NK-92 (cell line): Measurements from ENCODE around the gene SPNS2.

Source experiments
- DNase-seq: peaks from one replicate; lab custom pipeline; 2025; ENCODE audit not compliant: unreplicated experiment; lab: John Stamatoyannopoulos, UW

The SPNS2 gene

DNA sequence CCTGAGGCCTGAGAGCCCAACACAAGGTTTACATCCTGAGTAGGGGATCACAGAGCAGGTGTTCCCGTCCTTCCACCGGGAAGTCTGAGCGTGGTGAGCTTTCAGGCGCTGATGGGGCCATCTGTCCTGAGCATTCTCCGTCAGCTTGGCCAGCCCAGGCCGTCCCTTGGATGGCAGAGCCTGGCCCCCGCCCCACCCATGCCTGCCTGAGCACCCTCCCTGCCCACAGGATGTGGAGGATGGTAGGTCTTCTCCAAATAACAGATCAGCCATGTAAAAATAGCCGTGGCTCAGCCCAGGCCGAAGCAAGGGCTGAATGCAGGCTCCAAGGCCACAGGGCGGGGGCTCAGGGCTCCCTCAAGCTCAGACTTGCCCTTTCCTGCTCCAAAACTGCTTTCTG is 20.2 kb downstream of the SPNS2 start:
- DNase-seq: no peak

DNA sequence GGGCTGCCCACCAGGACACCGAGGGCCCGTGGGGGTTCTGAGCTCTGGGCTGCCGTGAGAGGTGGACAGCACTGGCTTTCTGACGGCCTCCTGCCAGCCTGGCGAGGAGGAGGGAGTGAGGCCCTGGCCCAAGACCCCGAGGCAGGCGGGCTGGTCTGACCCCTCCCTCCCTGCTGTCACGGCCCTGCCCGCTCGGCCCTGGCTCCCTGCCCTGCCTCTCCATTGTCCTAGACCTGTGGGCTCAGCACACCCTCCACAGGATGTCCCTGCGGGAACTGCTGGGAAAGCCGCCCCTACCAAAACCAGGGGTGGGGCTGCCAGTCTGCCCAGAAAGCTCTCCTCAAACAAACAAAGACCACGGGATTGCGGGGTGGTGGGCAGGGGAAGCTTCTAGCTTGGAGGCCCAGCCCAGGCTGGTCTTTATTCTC is 20.7 kb downstream of the SPNS2 start:
- DNase-seq: no peak

DNA sequence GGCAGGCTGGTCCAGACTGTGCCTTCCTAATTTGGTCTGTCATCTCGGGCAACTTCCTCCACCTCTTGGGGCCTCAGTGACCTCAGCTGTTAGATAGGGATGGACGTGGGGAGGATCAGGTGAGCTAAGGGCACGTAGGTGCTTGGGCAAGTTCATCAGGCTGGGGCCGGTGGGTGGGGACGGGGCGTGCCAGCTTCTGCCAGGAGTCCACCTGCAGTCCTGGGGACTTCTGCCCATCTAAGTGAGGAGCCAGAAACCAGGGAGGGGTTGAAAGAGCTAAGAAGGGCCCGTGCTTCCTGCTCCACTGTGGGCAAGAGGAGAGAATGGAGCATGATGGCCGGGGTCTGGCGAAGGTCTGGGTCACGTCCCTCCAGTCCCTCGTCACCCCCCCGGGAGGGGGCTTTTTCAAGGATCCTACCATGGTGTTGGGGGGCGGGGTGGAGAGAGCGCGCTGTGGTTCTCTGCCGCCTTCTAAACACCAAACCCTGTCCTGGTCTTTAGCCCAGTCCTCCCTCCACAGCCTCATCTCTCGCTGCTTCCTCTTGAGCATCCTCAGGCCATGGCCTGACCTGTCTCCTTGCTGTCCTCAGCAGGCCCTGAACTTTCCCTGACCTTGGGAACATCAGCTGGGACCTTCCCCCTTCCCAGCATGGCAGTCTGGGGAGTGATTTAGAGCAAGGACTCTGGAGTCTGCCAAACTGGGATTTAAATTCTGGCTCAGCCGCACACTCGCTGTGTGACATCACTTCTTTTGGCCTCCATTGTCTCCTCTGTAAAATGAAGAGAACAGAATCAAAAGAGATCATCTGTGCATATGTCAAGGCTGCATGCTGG is 21.6 kb downstream of the SPNS2 start:
- no peak for DNase-seq

DNA sequence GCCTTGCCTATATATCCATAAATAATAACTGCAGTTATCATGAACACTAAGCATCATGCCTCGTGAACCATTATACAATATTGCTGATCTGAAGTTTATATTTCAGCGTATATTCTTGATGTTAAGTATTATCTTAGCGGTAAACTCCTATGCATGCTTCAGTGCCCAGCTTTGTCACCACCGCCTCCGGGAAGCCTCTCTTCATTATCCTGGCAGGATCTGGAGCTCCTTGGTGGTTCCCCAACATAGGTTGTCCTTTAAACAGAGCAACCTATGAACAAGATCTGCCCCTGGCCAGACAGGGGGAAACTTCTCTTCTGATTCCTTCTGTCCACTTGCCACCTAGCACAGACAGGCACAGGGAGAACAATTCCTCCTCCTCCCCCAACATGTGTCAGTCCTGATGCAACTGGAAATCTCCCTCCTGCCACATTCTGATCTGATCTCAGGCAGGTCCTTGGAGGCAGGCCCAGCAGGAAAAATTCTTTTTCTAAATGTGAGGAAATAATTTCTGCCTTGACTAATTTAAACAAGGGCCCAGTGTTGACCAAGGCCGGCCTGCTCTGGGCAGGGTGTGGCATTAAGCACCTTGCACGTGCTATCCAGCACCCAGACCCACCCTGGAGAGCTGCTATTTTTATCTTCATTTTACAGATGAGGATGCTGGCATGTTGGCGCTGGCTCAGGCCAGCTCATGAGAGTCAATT is 22.4 kb downstream of the SPNS2 start:
- no peak for DNase-seq

DNA sequence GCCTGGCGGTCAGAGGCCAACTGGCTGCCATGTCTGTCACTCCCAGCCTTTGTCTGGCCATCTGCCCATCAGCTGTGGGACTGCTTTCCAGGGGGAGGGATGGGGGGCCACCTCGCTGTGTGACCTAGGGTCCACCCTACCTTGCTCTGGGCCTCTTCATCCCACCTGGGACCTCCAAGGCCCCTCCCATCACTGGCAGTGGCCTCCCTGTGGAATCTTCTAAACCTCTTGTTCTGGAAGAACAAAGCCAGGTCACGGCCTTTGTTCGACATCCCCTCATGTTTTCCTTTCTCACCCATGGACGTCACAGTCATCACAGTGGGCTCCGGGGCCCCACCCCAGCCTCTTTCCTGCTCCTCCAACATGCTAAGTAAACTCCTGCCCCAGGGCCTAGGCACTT is 24.0 kb downstream of the SPNS2 start:
- DNase-seq: no peak

DNA sequence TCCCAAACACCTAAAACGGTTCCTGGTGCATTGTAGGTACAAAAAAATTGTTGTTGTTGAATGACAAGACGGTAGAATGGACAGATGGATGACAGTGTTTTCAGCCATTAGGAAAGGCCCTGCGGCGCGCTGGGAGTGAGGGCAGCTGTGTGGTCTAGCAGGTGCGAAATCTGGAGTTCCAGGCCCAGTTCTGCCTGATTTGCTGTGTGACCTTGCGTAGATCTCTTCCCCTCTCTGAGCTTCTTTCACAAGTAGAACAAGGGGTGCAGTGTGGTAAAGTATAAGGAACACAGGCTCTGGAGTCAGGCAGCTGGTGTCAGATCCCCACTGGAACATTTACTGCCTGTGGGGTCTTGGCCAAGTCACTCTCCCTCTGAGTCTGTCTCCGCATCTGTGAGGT is 25.3 kb downstream of the SPNS2 start:
- no peak for DNase-seq

DNA sequence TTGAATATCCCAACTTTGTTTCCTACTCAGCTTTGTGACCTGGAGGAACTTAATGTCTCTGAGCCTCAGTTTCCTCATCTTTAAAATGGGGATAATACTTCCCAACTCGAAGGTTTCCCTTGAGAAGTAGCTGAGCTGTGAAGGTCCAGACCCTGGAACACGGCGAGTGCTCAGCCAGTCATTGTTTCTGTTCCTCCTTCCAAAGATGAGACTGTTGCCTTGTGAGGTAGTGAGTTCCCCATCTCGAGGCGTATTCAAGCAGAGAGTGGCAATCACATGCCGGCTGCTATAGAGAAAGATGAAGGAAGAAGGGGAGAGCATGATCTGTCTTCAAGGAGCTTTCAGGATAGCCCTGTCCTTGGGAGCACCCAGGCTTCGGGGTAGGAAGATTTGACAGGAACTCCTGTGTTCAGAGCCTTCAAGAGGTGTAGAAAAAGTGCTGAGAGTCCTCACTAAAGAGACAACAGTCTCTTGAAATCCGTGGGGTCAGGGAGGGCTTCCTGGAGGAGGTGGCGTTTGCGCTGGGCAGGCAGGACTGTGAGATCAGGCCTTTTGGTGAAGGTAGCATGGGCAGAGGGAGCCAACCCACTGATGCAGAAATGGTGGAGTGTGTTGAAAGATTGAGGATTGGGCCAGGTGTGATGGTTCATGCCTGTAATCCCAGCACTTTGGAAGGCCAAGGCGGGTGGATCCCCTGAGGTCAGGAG is 27.2 kb downstream of the SPNS2 start:
- no peak for DNase-seq

DNA sequence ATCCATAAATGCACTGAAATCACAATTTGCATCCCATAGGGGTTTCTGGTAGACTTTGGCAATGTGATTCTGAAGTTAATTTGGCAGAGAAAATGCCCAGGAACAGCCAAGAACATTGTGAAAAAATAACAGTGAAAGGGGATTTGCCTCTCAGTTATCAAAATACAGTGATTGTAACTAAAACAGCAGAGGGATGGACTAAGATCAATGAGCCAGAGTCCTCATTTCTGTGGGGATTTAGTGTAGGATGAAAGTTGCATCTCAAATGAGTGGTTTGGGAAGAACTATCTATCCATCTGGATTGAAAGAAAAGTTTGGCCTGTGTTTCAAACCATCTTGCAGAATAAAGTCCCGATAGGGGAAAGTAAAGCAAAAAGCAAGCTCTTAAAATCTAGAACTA is 28.5 kb downstream of the SPNS2 start:
- no peak for DNase-seq

DNA sequence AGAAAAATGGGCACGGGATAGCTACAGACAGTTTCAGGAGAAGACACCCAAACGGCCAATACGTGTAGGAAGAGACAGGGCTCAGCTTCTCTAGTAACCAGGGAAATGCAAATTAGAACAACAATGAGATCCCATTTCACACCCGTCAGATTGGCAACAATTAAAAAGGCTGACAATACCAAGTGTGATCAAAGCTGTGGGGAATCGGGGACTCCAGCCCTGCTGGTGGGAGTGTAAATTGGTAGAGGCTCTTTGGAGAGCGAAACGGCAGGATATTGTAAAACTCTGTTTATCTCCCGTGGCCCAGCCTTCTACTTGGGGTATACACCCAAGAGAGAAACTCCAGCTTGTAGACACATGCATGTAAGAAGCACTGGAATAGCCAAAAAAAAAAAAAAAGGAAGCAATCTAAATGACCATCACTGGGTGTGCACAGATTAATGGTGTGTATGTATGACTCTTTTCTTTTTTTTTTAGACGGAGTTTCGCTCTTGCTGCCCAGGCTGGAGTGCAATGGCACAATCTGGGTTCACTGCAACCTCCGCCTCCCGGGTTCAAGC is 29.0 kb downstream of the SPNS2 start:
- no peak for DNase-seq

DNA sequence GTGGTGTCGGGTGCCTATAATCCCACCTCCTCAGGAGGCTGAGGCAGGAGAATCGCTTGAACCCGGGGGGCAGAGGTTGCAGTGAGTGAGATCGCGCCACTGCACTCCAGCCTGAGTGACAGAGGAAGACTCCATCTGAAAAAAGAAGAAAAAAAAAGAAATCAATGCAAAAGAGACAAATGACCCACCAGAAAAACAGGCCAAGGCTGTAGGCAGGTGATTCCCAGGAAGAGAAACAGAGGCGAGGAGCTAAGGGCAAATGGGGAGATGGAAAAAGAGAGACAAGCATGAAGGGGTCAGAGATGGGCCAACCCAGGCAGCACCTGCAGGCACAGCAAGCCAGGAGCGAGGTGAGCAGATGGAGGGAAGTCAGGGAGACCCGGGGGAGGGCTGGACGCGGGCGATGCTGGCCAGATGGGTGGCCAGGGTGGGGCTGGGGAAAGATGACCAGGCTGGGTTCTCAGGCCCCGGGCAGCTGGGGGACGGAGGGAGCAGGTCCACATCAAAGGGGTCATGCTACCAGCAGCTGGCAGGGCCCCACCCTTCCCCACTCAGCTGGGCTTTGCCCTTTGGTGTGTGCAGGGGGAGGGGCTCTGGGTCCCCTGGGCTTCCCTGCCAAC is 31.0 kb downstream of the SPNS2 start:
- no peak for DNase-seq

DNA sequence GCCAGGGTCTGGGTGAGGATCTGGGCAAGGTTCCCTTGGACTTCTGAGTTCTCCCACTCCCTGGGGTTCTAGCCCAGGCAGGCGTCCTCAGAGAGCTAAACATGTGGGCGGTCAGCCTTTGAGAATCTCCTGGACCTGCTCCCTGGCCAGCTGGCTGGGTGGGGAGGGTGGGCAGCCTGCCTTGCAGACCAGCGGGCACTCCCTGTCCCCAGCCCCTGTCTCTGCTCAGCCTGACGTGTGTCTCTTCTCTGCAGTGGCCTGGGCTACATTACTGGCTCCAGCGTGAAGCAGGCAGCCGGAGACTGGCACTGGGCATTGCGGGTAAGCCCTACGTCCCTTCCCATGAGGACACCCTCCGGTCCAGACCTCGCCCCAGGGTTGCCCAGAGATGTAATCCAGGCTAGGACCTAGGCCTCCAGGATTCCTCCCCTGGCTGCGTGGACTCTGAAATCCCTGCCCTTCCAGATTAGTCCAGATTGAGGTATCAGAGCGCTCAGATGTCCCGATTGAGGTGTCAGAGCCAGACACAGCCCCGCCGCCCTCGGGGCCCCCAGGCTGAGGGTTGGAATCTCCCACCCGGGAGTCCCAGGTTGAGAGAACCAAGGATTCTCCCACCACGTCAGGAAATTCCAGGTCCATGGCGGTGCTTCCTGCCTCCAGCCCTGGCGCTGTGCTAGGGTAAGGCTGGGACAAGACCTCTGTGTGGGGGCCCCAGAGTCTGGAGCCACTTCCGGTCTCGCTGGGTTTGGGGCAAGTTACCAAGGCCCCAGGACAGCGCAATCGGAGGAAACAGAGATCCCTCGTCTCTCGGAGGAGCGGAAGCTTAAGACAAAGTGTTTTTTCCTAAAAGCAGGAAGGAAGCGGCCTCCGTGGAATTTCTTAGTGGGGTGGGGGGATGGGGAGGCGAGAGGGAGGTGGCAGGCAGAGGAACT is 32.4 kb downstream of the SPNS2 start:
- no peak for DNase-seq

DNA sequence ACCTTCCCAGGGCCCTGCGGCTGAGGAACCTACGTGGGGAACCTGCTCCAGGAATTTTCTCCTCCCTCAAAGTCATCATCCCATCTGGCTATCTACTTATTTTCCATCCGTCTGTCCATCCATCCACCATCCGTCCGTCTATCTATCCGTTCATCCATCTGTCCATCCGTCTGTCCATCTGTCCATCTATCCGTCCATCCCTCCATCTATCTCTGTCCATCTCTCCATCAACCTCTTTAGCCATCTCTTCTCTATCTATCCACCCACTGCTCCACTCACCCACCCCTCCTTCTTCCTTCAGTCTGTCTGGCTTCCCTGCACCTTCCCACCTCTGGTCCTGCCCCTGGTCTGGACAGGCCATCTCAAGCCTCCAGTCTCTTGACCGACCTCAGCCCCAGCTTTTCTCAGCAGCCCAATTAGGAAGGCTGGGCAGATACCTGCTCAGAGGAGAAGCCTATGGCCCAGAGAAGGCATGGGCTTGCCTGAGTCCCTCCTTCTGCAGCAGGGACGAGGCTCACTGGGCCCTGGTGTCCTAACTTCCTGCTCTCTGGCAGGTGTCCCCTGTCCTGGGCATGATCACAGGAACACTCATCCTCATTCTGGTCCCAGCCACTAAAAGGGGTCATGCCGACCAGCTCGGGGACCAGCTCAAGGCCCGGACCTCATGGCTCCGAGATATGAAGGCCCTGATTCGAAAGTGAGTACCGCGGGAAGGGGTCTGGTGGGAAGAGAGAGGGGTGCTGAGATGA is 33.5 kb downstream of the SPNS2 start:
- DNase-seq: no peak

DNA sequence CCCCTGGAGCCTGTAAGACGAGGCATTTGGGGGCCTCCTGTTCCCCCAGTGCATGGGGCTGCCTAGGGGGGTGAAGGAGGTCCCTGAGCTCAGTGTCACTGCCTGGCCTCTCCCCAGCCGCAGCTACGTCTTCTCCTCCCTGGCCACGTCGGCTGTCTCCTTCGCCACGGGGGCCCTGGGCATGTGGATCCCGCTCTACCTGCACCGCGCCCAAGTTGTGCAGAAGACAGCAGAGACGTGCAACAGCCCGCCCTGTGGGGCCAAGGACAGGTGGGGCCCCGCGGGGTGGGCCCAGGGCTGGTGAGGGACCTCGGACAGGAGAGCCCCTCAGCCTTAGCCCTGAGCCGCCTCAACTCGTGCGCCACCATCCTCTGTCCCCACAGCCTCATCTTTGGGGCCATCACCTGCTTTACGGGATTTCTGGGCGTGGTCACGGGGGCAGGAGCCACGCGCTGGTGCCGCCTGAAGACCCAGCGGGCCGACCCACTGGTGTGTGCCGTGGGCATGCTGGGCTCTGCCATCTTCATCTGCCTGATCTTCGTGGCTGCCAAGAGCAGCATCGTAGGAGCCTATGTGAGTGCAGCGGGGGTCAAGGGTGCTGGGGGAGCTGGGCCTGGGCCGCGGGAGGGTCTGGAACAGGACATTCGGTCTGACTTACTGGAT is 34.3 kb downstream of the SPNS2 start:
- DNase-seq: no peak

DNA sequence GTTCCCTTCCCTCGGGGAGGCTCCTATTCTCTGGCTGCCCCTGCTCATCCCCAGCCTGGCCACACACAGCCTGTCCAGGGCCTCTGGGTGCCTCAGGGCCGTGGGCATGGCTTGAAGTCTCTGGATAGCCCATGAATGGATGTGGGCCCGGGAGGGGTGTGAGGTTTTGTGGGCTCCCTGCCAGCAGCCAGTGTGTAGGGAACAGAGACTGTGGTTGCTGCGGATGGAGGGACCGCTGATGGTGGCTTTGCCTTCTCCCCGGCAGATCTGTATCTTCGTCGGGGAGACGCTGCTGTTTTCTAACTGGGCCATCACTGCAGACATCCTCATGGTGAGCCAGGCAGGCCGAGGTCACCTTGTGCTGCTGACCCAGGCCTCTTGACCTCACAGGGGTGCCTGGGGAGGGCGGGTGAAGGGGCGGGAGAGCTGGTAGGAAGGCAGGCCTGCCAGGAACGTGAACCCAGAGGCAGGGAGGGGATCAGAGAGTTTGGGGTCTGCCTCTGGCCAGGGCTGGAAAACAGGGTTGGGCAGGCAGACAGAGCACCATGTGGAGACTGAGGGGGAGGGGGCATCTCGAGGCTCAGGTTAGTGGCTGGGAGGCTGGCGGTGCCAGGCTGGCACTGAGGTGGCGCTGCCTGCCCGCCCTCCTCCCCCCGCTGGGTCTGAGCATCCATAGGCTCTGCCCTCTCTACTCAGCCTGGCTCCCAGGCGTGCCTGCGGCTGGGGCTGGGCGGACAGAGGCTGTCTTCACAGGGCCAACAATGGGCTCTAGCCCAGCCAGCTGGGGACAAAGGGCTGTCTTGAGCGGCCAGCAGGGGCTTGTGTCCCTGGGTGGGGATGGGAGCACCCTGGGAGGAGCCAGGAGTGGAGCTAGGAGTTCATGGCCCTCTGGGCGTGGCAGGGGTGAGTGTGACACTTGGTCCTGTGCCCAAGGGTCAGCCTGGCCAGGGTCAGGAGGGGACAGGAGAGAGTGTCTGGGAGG is 35.1 kb downstream of the SPNS2 start:
- no peak for DNase-seq

DNA sequence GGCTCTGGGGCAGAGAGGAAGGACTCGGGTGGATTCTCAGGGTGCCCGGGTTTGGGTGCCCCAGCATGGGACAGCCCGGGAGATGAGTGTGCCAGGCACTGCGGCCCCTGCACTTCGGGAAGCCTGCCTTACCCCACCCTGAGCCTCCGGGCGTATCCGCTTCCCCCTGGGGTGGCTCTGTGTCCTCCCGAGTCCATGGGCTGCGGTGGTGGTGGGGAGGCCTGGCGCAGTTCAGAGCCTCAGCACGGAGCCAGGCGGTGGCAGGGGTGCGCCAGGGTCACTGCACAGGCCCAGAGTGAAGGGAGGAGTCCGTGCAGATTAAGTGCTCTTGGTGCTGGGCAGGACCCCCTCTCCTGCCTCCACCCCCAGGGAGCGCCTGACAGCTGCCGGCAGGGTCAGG is 35.8 kb downstream of the SPNS2 start:
- no peak for DNase-seq

DNA sequence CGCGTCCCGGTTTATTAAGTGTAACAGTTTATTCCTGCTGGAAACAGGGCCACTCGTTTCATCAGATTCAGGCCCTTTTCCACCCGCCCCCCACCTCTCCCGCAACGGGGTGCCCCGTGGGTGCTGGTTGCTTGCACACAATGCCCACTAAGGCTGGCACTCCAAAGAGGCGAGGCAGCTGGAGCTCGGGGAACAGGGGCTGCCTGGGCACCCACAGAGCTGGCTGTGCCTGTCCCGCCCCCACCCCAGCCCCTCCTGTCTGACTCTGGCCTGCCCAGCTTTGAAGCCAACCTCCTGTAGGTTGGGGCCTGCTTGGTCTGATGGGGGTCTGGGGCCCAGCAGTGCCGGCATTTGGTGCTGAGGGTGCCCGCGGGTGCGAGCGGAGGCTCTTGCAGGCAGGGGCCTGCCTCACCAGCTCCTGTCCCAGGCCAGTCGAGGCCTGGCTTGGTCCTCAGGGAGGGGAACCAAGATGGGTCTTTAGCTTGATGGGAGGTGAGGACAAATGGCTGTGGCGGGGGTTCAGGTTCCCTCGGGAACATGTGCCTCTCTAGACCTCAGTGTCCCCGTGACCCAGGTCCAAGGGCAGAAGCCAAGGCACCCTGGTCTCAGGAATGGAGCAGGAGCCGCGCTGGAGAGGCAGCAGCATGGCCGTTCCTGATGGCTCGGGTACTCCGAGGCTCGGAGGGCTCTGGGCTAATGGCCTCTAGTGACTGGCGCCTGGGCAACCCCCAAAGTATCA is 36.4 kb downstream of the SPNS2 start:
- no peak for DNase-seq

DNA sequence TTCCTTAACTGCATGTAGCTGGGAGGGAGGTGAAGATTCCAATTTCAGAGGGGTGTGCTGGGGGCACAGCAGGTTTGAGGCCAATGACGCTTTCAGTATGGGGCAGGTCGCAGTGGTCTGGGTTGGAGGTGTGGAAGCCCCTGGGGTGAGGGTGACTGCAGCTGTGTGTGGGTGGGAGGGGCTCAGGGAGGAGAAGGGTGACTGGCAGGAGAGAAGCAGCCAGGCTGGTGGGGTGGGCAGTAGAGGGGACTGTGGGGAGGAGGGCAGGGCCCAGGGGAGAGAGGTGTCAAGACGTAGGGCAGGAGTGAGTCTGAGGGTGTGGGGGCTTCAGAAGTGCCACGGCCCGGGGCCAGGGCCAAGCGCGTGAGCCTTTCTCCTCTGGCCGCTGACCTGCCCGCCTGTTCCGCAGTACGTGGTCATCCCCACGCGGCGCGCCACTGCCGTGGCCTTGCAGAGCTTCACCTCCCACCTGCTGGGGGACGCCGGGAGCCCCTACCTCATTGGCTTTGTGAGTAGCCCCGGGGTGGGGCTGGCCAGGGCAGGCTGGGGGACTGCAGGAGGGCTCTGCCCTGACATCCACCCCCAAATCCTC is 37.1 kb downstream of the SPNS2 start:
- DNase-seq: no peak
